B cell (primary cell): ENCODE measurements around the gene SPACA4. TPM values are rescaled to one million over a fixed set of nuclear protein-coding genes. Genes with fewer than 3 reads are reported as not detected.

Experiments
- ATAC-seq: fragments of 200-7000 bp; cut with Tn5 transposase; one replicate; pipeline ENCODE4 v1.10.0; 2021; ENCODE audit warnings: low read depth, mild to moderate bottlenecking, moderate number of reproducible peaks, moderate library complexity
- CTCF ChIA-PET: fragments of 350-600 bp; sonication (Branson Sonifier 250); formaldehyde crosslinking; loops from one replicate; lab custom pipeline; 2021; ENCODE audit warnings: antibody characterized with exemption, inconsistent platforms; lab: Charles Lee
- POLR2A ChIA-PET: fragments of 350-600 bp; sonication (Branson Sonifier 250); formaldehyde crosslinking; loops from one replicate; lab custom pipeline; 2021; ENCODE audit warnings: antibody characterized with exemption; lab: Charles Lee
- DNase-seq: peaks from one replicate; pipeline ENCODE4 v3.0.0; 2013
- H2AFZ ChIP-seq: 2 replicates; pipeline ENCODE4 v1.6.1; 2012; ENCODE audit warnings: mild to moderate bottlenecking, low read depth, low read length; ENCODE audit not compliant: insufficient read depth, poor library complexity, severe bottlenecking
- H3K27ac ChIP-seq, 2 donors: 1 replicate in 1 of 2; 2 replicates in 1 of 2; pipeline ENCODE4 v1.5.1; 2012 to 2013; ENCODE audit warnings: low read length in 2 of 2, mild to moderate bottlenecking in 2 of 2, moderate library complexity in 1 of 2
- H3K27me3 ChIP-seq, 4 experiments: fragments of 200-600 bp in 1 of 4; sonication (generic) in 1 of 4; replicated peaks in 1 of 4; 1 replicate in 2 of 4; 2 replicates in 2 of 4; pipeline versions ENCODE4 v1.6.1 to v1.7.0; 2013 to 2016; ENCODE audit warnings: low read length in 3 of 4, mild to moderate bottlenecking in 2 of 4, mixed read lengths in 1 of 4, moderate library complexity in 1 of 4; ENCODE audit not compliant: insufficient read depth in 4 of 4, control insufficient read depth in 3 of 4; ENCODE audit errors: control extremely low read depth in 1 of 4
- H3K36me3 ChIP-seq, 2 experiments: replicated peaks in 1 of 2; 1 replicate in 1 of 2; 2 replicates in 1 of 2; pipeline versions ENCODE4 v1.6.1 to v1.7.1; 2013; ENCODE audit warnings: low read length in 1 of 2; ENCODE audit not compliant: insufficient read depth in 2 of 2, control insufficient read depth in 1 of 2; ENCODE audit errors: control extremely low read depth in 1 of 2, extremely low read depth in 1 of 2
- H3K4me1 ChIP-seq, 2 donors: fragments of 200-600 bp in 1 of 2; sonication (generic) in 1 of 2; 1 replicate in 1 of 2; 2 replicates in 1 of 2; pipeline versions ENCODE4 v1.5.1 to v1.6.1; 2013 to 2017; ENCODE audit warnings: low read length in 2 of 2; ENCODE audit not compliant: control insufficient read depth in 2 of 2, insufficient read depth in 2 of 2
- H3K4me2 ChIP-seq: replicated peaks from 2 replicates; pipeline ENCODE3; 2012; ENCODE audit warnings: mild to moderate bottlenecking, low read depth, low read length; ENCODE audit not compliant: poor library complexity, severe bottlenecking
- H3K4me3 ChIP-seq, 5 experiments: fragments of 200-600 bp in 1 of 5; sonication (generic) in 1 of 5; 1 replicate in 3 of 5; 2 replicates in 2 of 5; pipeline versions ENCODE4 v1.5.1 to v1.7.0; 2011 to 2016; ENCODE audit warnings: low read length in 4 of 5, mild to moderate bottlenecking in 4 of 5, low read depth in 2 of 5, control low read depth in 1 of 5, moderate library complexity in 1 of 5; ENCODE audit not compliant: insufficient read depth in 1 of 5; ENCODE audit errors: control extremely low read depth in 1 of 5, extremely low read depth in 1 of 5
- H3K79me2 ChIP-seq: fragments of 200-600 bp; sonication (generic); one replicate; pipeline ENCODE4 v1.6.0; 2016; ENCODE audit warnings: low read length; ENCODE audit not compliant: control insufficient read depth, insufficient read depth
- H3K9ac ChIP-seq: fragments of 200-600 bp; sonication (generic); 2 replicates; pipeline ENCODE4 v1.6.1; 2017; ENCODE audit warnings: mild to moderate bottlenecking, low read length, moderate library complexity
- H3K9me3 ChIP-seq, 3 donors: one replicate each; pipeline versions ENCODE4 v1.6.1 to v1.7.1; 2013; ENCODE audit warnings: low read length in 2 of 3; ENCODE audit not compliant: control insufficient read depth in 2 of 3, insufficient read depth in 1 of 3; ENCODE audit errors: control extremely low read depth in 1 of 3
- H4K20me1 ChIP-seq: 2 replicates; pipeline ENCODE4 v1.6.0; 2012; ENCODE audit warnings: mild to moderate bottlenecking, low read length; ENCODE audit not compliant: insufficient read depth, control insufficient read depth, poor library complexity, severe bottlenecking
- H3K27ac Mint-ChIP-seq: one replicate; pipeline ENCODE4 v1.8.0; 2021; ENCODE audit warnings: mixed read lengths
- H3K27me3 Mint-ChIP-seq: one replicate; pipeline ENCODE4 v1.8.0; 2021; ENCODE audit warnings: mixed read lengths
- H3K4me1 Mint-ChIP-seq: one replicate; pipeline ENCODE4 v1.8.0; 2021; ENCODE audit warnings: mixed read lengths
- H3K4me3 Mint-ChIP-seq: one replicate; pipeline ENCODE4 v1.8.0; 2021; ENCODE audit warnings: mixed read lengths
- H3K9me3 Mint-ChIP-seq: one replicate; pipeline ENCODE4 v1.8.0; 2022; ENCODE audit warnings: mixed read lengths; ENCODE audit not compliant: insufficient read depth
- EZH2 ChIP-seq: IDR thresholded peaks from 2 replicates; pipeline ENCODE4 v1.6.1; 2012; ENCODE audit warnings: borderline replicate concordance, low read depth, mild to moderate bottlenecking, moderate library complexity, low read length; ENCODE audit not compliant: insufficient read depth, poor library complexity, severe bottlenecking
- WGBS: methylation state at CpG from one replicate; pipeline ENCODE4 v1.1.5; 2013; ENCODE audit warnings: missing lambda C conversion rate; ENCODE audit not compliant: insufficient coverage; 5-methylcytosine and 5-hydroxymethylcytosine counted together
- intact Hi-C: fragments of 100-400 bp; cut with micrococcal nuclease; formaldehyde crosslinking; loops from one replicate; pipeline ENCODE4 v1.10.0; 2022
- polyA plus RNA-seq: library from polyadenylated mRNA; depleted of rRNA; stranded (reverse); fragments of >200 nt; gene quantifications from 2 replicates; pipeline ENCODE4 v1.2.3, GENCODE V29; 2012
- total RNA-seq, 2 donors: library from RNA; stranded (reverse); fragments of 120-200 nt in 1 of 2; gene quantifications; 1 replicate in 1 of 2; 2 replicates in 1 of 2; pipeline versions ENCODE4 v1.2.3 to v1.2.4, GENCODE V29; 2013 to 2022
- TF ChIP-seq, protein P1 (sequence below): fragments of 200-600 bp; IDR thresholded peaks from one replicate; pipeline ENCODE4 v1.8.0; 2022; ENCODE audit warnings: antibody characterized with exemption, mild to moderate bottlenecking

SPACA4 gene
- total and polyA plus RNA-seq, 2 donors (not counting 1 experiment from before 2014, with no cell fraction given), result not detected

DNA sequence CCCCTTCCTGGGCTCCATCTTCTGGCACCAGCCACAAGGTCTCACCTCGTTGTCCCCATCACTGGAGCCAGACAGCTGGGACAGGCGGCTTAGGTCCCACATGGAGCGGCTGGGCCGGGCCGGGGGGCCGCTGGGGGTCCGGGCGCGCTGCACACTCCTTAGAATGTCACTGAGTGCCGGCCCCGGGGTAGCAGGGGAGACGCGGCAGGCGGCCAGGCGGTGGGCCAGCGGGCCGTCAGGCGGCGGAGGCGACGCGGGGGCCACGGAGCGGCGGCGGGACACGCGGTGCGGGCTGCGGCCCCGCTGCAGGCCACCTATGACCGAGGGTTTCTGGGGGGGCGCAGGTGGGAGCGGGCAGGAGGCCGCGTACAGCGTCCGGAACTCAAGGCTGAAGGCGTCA, 3.1 kb upstream of the SPACA4 start:
- no peak for ATAC-seq

DNA sequence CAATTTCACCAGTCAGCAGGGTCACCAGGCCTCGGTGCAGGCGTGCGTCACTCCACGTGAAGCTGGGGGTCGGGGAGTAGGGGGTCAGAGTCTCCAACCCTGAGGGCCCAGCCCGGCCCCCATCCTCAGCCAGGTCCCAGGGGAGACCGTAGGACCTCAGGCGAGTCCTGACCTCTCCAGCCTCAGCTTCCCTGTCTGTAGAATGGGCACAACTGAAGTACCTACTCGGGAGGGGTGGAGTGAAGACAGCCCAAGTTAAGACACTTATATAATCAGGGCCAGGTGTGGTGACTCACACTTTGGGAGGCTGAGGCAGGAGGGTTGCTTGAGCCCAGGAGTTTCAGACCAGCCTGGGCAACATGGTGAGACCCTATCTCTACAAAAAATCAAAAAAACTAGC, 2.7 kb upstream of the SPACA4 start:
- Histone ChIP-seq H3K4me2 (no peak overlapping the region), H3K27me3 (peaks cover 0 to 3% (median 0%) of the 10 kb centered on the region in 4 experiments), H2AFZ (no peak overlapping the region), H4K20me1 (no peaks in the 10 kb centered on the region), H3K4me1 (peaks cover 0 to 5% of the 10 kb centered on the region in 2 donors), H3K9me3 (no peaks in the 10 kb centered on the region), H3K27ac (no peak overlapping the region), H3K4me3 (no peak overlapping the region), H3K36me3 (no peaks in the 10 kb centered on the region), H3K9ac (no peak overlapping the region), H3K79me2 (no peaks in the 10 kb centered on the region)
- 97% methylated on average over 6 of the region's 9 CpGs for WGBS
- H3K27me3 Mint-ChIP-seq, result peaks cover under 1% of the 10 kb centered on the region
- no peaks in the 10 kb centered on the region for H3K9me3 Mint-ChIP-seq
- H3K4me1 Mint-ChIP-seq, result peaks cover 3% of the 10 kb centered on the region
- no peak overlapping the region for H3K4me3 Mint-ChIP-seq
- peak; percentile 7 for DNase-seq
- ATAC-seq, result no peak
- ChIA-PET CTCF (no interaction called here), POLR2A (no interaction called here)
- TF ChIP-seq, protein P1, sequence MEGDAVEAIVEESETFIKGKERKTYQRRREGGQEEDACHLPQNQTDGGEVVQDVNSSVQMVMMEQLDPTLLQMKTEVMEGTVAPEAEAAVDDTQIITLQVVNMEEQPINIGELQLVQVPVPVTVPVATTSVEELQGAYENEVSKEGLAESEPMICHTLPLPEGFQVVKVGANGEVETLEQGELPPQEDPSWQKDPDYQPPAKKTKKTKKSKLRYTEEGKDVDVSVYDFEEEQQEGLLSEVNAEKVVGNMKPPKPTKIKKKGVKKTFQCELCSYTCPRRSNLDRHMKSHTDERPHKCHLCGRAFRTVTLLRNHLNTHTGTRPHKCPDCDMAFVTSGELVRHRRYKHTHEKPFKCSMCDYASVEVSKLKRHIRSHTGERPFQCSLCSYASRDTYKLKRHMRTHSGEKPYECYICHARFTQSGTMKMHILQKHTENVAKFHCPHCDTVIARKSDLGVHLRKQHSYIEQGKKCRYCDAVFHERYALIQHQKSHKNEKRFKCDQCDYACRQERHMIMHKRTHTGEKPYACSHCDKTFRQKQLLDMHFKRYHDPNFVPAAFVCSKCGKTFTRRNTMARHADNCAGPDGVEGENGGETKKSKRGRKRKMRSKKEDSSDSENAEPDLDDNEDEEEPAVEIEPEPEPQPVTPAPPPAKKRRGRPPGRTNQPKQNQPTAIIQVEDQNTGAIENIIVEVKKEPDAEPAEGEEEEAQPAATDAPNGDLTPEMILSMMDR, result no peak
- TF ChIP-seq EZH2, result no peak
- intact Hi-C loops, result no loop called here
- no peak overlapping the region for H3K27ac Mint-ChIP-seq

More for the DNA sequence above, 3.1 kb upstream of the SPACA4 start:
- DNase-seq, result no peak
- intact Hi-C loops, result no loop called here
- no peaks in the 10 kb centered on the region for H3K4me1 Mint-ChIP-seq
- Histone ChIP-seq H3K36me3 (no peaks in the 10 kb centered on the region), H2AFZ (no peak overlapping the region), H3K27me3 (peaks cover 0 to 3% (median 0%) of the 10 kb centered on the region in 4 experiments), H3K9me3 (no peaks in the 10 kb centered on the region), H3K27ac (no peak overlapping the region), H3K4me1 (peaks cover 0 to under 1% of the 10 kb centered on the region in 2 donors), H4K20me1 (no peaks in the 10 kb centered on the region), H3K79me2 (no peaks in the 10 kb centered on the region), H3K4me2 (no peak overlapping the region), H3K9ac (no peak overlapping the region), H3K4me3 (no peak overlapping the region)
- no peak overlapping the region for H3K4me3 Mint-ChIP-seq
- H3K9me3 Mint-ChIP-seq, result no peaks in the 10 kb centered on the region
- H3K27ac Mint-ChIP-seq, result no peak overlapping the region
- ChIA-PET POLR2A (no interaction called here), CTCF (no interaction called here)
- TF ChIP-seq EZH2, result no peak
- TF ChIP-seq, protein P1, result no peak
- WGBS, result 96% methylated on average over 39 of the region's 39 CpGs
- peaks cover 4% of the 10 kb centered on the region for H3K27me3 Mint-ChIP-seq
